Stimulated activated CD4-positive, alpha-beta T cell treated with anti-CD3 and anti-CD28 coated beads, Interleukin-4, amount 100 ng/mL, for 48 hours (primary cell): ENCODE results near the gene TWF2.

Source experiments
- DNase-seq, 2 donors: peaks; one replicate each; pipeline ENCODE4 v3.0.0-alpha.2; 2020; ENCODE audit warnings: low read depth in 2 of 2

TWF2 gene

DNA sequence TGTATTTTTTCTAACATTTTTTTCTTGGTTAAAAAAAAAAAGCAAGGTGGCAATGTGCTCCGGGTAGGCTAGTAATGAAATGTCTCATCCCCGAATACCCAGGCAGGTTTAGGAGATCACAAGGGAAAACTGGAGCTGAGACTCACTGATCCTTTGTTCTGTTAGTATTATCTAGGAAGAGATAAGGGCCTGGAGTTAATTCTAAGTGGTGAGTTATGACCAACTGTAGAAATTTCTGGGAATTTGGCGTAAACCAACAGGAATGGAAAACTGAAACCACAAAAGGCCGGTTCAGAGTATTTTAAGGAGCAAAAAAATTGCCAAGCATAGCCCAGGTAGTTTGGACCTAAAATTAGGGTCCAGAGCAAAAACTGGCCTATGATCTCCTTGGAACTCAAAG is 19.0 kb upstream of the TWF2 start:
- no peak for DNase-seq

DNA sequence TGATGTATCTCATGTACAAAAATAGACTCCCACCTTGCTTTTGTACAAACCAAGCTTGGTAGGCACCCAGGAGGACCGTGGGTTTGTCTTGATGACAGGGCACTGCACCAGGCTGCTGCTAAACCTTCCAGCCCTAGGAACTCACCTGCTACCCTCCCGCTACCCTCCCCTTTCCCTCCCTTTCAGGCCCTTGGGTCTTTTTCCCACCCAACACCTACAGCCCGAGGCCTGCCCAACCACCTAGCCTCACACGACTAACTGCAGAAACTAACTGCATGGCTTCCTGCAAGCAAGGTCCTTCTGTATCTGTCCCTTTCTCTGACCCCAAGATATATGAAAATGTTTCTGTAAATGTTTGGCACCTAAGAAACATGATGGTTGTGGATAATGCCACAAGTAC is 17.7 kb upstream of the TWF2 start:
- no peak for DNase-seq

DNA sequence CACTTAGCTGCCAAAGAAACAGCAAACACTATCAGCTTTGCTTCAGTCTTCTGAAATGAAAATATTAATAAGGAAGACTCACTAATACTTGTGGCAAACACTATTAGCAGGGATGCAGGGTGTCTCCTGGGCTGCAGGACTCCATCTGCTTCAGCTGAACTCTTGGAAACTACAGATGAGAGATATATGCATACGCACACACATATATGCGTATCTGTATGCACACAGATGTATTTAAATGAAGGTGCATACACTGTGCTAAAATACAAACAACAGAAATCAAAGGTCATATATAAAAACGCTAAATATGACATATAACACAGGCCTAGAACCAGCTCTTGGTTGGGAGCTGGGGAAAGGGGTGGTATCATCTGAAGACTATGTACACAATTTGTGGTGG is 17.2 kb upstream of the TWF2 start:
- no peak for DNase-seq

DNA sequence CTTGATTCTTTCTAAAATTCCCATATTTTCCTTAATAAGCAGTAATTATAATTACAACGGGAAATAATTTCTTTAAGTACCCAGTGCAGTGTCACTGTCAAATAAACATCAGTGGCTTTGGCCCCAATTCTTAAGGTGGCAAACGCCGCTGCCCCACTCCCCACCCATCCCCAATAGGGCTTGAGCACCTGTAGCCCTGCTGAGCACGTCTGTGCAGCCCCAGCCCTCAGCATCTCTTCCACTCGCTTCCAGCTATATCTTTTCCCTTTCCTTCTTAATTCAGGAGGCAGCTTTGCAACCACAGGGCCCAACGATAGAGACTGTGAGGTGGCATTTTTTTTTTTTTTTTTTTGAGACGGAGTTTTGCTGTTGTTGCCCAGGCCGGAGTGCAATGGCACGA is 15.7 kb upstream of the TWF2 start:
- no peak for DNase-seq

DNA sequence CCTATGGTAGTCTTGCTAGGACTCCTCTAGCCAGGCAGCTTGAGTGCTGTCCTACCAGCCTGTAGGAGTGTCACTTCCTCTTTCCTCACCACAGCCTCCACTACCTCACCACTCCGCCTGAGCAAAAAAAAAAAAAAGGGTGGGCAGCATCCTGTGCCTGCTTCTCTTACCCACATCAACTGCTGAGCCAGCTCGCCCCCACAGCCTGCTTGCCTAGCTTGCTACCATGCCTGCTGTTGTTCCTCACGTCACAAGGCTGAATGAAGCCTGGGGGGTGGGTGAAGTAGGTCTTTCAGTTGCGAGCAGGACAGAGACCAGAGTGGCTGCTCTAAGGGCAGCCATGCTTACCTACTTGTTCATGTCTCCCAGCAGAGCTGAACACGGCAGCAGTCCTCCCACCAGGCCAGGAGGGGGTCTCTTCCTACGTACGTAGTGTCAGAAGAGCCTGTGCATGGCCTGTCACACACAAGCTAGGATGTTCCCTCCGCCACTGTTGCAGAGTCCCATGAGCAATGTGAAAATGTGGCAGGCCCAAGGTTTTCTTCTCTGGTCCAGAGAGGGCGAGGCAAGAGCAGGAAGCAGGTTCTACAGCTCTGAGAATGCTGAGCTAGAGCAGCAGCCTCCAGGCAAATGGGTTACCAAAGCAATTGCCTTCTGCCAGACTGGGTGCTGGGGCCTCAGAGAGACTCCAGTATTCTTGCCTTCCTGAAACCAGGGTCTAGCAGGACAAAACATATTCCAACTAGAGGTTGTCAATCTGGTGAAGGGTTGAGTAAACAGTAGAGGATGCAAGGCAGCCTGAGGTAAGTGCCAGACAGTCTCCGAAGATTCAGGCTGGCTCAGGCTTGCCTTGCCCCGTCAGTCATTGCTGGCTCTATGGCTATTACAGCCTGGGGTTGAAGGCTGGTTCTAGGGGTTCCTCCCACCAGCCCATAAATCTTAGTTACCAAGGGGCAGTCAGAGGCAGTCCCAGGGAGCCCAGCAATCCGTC is 14.7 kb upstream of the TWF2 start:
- peak; percentile 64 to 80 for DNase-seq

DNA sequence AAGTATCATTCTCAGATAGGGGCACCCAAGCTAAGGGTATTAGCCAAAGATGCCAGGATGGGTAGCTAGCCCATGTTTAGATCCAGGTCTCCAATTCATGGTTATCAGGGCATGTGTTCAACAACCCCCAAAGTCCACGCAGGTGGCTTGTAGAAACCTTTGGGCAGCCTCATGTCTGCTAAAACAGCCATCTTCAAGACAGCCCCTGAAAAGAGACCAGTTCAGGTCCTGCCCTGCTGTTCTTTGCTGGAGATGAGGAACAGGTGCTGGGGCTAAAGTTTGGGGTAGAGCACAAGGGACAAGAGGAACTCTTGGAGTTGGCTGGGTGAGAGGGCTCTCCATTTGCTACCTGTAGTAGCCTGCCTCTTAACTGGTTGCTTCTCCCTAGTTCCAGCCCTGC is 11.2 kb upstream of the TWF2 start:
- DNase-seq: no peak

GRCh38 chr3:52249683-52250082 is 10.7 kb upstream of the TWF2 start:
- no peak for DNase-seq

DNA sequence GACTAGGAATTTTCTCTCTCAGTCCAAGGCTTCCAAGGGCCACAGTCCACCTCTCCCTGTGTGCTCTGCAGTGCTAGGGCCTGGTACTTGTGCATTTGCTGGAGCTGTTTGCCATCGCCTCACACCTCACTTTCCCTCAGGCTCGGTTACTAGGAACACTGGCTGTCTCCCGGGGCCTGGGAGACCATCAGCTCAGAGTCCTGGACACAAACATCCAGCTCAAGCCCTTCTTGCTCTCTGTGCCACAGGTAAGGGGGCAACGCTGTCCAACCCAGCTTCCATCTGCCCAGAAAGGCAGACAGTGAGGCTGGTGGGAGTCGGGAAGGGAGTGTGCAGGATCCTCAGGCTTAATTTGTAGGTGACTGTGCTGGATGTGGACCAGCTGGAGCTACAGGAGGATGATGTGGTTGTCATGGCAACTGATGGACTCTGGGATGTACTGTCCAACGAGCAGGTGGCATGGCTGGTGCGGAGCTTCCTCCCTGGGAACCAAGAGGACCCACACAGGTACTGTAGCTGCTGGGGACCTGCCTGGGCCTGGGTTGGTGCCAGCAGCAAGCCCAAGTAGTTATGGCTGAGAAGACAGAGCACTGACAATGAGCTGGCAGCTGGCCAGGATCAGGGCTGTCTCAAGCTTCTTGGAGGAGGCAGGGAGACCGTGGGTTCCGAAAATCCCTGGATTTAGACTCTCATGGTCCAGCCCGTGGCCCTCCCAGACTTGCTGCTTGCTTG is 10.0 kb upstream of the TWF2 start:
- no peak for DNase-seq

DNA sequence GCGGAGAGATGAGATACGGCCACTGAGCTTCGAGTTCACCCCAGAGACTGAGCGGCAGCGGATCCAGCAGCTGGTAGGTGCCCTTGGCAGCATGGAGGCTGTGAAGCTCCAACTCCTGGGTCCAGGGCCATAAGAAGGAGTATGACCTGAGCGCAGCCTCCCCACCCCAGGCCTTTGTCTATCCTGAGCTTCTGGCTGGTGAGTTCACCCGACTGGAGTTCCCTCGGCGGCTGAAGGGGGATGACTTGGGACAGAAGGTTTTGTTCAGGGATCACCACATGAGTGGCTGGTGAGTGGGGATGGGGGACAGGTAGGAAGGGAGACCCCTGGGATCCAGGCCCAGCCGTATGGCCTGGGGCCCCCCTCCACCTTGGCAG is 9.2 kb upstream of the TWF2 start:
- DNase-seq: no peak

DNA sequence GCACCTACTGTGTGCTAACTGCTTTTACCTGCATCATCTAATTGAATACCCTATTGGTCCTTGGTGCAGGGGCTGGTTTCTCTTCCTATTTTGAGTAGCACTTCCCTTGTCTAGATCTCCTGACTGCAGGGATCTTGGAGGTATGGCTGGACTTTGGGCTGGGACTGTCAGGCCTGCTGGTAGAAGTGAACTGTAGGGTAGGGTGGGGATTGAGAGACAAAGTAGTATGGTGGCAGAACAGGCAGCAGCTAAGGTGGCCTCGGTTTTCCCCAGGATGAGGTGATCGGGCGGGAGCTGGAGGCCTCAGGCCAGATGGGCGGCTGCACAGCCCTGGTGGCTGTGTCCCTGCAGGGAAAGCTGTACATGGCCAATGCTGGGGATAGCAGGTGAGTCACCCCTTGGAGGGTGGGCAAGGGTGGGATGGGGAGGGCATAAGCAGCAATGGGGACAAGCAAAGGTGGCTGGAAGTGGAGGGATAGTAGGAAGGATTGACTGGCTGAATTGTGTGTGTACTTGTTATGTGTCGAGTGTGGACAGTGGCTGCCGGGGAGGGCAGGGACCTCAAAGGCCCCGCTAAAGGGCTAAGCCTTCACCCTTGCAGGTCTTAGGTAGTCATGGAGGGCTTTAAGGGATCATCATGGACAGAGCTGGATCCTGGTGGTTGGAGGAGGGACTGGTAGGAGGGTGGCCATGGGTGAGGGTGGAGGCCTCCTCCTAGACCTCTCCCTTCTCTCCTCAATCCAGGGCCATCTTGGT is 8.6 kb upstream of the TWF2 start:
- no peak for DNase-seq

DNA sequence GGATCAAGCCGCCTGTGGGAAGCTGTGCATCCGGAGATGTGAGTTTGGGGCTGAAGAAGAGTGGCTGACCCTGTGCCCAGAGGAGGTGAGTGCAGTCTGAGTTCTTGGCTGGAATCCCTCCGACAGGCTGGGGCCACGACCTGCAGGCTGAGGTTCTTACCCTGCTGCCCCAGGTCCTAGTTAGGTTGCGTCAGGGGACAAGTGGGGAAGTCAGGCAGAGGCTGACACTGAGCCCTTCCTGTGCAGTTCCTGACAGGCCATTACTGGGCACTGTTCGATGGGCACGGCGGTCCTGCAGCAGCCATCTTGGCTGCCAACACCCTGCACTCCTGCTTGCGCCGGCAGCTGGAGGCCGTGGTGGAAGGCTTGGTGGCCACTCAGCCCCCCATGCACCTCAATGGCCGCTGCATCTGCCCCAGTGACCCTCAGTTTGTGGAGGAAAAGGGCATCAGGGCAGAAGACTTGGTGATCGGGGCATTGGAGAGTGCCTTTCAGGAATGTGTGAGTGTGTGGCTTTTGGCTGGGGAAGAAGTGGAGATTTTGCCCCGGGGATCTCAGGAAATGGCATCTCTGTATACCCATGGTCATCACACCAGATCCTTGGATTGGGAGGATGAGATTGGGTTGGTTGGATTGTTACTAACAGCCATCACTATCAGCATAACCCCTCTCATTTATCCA is 7.9 kb upstream of the TWF2 start:
- no peak for DNase-seq

GRCh38 chr3:52246264-52246620 is 7.3 kb upstream of the TWF2 start:
- DNase-seq: no peak

DNA sequence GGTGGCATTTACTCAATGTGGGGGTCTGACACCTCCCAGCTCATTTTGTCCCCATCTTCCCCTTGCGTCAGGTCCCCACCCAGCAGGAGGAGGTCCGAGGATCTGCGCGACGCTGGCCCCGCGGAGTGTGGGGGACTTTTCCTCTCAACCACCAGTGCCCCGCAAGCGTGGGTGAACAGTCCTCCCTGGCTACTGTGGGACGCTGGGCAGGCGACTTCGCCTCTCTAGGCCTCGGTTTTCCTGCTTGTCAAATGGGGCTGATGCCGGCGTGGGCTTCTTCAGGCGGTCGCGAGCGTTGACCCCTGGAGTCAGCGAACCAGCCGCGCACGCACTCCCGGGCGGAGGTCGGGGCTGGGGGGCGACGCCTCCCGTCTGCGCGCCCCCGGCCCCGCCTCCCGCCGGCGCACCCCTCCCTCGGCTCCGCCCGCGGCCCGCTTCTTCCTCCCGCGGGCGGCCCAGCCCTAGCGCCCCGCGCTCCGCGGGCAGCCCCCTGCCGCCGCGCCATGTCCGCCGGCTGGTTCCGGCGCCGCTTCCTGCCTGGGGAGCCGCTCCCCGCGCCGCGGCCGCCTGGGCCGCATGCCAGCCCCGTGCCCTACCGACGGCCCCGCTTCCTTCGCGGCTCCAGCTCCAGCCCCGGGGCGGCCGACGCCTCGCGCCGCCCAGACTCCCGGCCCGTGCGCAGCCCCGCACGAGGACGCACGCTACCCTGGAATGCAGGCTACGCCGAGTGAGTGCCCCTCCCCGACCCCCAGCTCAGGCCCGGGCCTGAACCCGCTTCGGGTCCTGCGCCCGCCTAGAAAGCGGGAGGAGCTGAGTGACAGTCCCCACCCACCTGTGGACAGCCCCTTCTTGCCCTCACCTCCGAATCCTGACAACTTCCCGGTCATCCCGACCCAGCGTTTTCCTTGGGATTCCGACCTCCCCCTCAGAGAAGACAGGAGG is 6.6 kb upstream of the TWF2 start, which contains the start of gene PPM1M:
Gene PPM1M, plus strand, starts transcription at position 438 of the 942 bp plus-strand sequence. Its CDS starts 66 bp downstream, at position 504.
- DNase-seq: no peak

- no peak for DNase-seq
Measured at GRCh38 chr3:52243791-52244628, 5.1 kb upstream of the TWF2 start.

GRCh38 chr3:52242039-52242438 is 3.1 kb upstream of the TWF2 start:
- DNase-seq: no peak

- DNase-seq: no peak
Measured at GRCh38 chr3:52240886-52241370, 2.0 kb upstream of the TWF2 start.

DNA sequence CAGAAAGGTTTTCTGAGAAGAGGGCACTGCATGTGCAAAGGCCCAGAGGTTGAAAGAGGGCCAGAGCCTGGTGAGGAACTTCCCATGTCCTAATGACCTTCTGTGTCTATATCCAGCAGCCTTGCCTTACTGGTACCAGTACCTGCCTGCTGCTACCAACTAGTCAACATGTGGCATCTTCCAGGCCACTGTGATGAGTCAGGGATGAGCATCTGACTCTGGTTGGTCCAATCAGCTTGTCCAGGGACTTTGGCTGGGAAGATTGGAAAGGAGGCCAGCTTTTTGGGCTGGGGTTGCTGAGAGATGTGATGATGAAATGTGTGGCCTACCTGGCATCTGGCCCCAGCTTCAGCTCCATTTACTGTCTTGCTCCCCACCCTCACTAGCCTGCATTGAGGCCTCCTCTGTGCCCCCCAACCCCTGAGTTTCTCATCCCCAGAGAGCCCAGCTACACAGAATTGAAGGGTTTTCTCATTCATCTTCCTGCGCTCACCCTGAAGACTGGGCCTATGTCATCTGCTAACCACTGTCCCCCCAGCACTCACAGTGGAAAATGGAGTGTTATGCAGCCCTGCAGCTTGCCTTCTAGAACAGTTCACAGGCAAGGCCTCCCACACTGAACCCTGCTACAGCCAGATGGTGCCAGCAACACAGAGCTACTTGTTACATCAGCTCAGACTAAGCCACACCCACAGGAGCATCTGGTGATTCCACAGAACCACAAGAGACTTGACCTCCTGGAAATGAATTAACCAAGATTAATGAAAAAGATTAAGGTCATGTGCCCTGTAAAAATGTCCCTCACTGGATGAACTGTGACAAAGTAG is 1.3 kb upstream of the TWF2 start:
- peak in 1 of 2 donors; percentile 51 for DNase-seq

DNA sequence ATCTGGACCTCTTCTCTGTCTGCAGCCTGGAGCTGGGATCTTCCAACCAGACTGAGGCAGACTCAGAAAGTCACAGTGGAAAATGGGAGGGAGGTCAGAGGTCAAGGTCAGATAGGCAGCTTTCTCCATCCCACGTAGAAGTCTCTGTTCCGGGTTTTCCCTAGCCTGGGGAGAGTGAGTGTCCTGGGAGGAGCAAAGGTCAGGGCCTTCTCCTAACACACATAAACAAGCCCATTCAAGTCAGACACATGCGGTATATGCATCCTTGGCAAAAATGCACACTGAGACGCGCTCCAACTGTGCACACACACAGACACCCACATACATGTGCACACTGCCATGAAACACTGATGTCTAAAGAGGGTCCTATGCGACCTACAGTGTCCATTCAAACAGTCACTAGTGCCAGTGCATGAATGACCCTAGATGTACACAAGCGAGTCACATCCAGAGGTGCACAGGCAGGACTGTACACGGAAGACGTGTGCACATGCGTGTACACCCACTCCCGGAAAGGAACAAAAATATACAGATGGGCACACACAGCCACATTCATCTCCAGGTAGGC is 681 bp downstream of the TWF2 start:
- no peak for DNase-seq
